NCI-H2029 treated with DMSO at 0.1 percent for 48 hours (cell line): ENCODE measurements around the gene FAP.

Source experiments
- DNase-seq: peaks from one replicate; lab custom pipeline; 2025; lab: John Stamatoyannopoulos, UW

FAP gene

GRCh38 chr2:162184821-162185450 lies 58.3 kb downstream of the FAP start:
- DNase-seq = no peak

GRCh38 chr2:162184359-162184758 lies 58.9 kb downstream of the FAP start:
- no peak for DNase-seq

GRCh38 chr2:162182395-162182794 lies 60.9 kb downstream of the FAP start:
- DNase-seq = no peak

GRCh38 chr2:162177301-162177700 lies 65.9 kb downstream of the FAP start:
- DNase-seq = no peak

GRCh38 chr2:162175714-162176113 lies 67.5 kb downstream of the FAP start:
- no peak for DNase-seq

GRCh38 chr2:162174746-162175145 lies 68.5 kb downstream of the FAP start:
- no peak for DNase-seq

- no peak for DNase-seq
Observed at GRCh38 chr2:162172802-162173370, 70.4 kb downstream of the FAP start.

GRCh38 chr2:162166745-162167144 lies 76.5 kb downstream of the FAP start:
- no peak for DNase-seq

GRCh38 chr2:162166174-162166573 lies 77.1 kb downstream of the FAP start:
- DNase-seq = no peak

GRCh38 chr2:162164802-162165201 lies 78.4 kb downstream of the FAP start:
- DNase-seq = no peak

GRCh38 chr2:162159446-162159845 lies 83.8 kb downstream of the FAP start:
- no peak for DNase-seq

GRCh38 chr2:162156149-162156548 lies 87.1 kb downstream of the FAP start:
- no peak for DNase-seq

- no peak for DNase-seq
Observed at GRCh38 chr2:162155093-162155492, 88.2 kb downstream of the FAP start.

- DNase-seq = peak; percentile 36
Observed at GRCh38 chr2:162153608-162154224, 89.5 kb downstream of the FAP start.

GRCh38 chr2:162152147-162152546 lies 91.1 kb downstream of the FAP start, which contains the start of gene GCG:
Gene GCG, minus strand, starts transcription at chr2:162152247. Its CDS starts 3,069 bp downstream, at chr2:162149178.
- DNase-seq = no peak

- DNase-seq = no peak
Observed at GRCh38 chr2:162149940-162150339, 93.3 kb downstream of the FAP start.

GRCh38 chr2:162149466-162149865 lies 93.8 kb downstream of the FAP start:
- no peak for DNase-seq

GRCh38 chr2:162148956-162149355 lies 94.3 kb downstream of the FAP start:
- no peak for DNase-seq

- no peak for DNase-seq
Observed at GRCh38 chr2:162143969-162144368, 99.3 kb downstream of the FAP start.

GRCh38 chr2:162138310-162138709 lies 104.9 kb downstream of the FAP start:
- no peak for DNase-seq

- DNase-seq = no peak
Observed at GRCh38 chr2:162127422-162127821, 115.8 kb downstream of the FAP start.

- DNase-seq = no peak
Observed at GRCh38 chr2:162126527-162126926, 116.7 kb downstream of the FAP start.

- no peak for DNase-seq
Observed at GRCh38 chr2:162126111-162126519, 117.1 kb downstream of the FAP start.

- no peak for DNase-seq
Observed at GRCh38 chr2:162125138-162125537, 118.1 kb downstream of the FAP start.
